ENCODE data around the gene CELA2A. TPM values are rescaled to one million over a fixed set of nuclear protein-coding genes. Genes with fewer than 3 reads are reported as not detected.

CELA2A gene
- total RNA-seq, 1 experiment from 2014 or later, result not detected

GRCh38 chr1:15449567-15449966 is 7.0 kb upstream of the CELA2A start:
- no peak overlapping the region for H3K4me3 ChIP-seq
- TF ChIP-seq, protein P1, sequence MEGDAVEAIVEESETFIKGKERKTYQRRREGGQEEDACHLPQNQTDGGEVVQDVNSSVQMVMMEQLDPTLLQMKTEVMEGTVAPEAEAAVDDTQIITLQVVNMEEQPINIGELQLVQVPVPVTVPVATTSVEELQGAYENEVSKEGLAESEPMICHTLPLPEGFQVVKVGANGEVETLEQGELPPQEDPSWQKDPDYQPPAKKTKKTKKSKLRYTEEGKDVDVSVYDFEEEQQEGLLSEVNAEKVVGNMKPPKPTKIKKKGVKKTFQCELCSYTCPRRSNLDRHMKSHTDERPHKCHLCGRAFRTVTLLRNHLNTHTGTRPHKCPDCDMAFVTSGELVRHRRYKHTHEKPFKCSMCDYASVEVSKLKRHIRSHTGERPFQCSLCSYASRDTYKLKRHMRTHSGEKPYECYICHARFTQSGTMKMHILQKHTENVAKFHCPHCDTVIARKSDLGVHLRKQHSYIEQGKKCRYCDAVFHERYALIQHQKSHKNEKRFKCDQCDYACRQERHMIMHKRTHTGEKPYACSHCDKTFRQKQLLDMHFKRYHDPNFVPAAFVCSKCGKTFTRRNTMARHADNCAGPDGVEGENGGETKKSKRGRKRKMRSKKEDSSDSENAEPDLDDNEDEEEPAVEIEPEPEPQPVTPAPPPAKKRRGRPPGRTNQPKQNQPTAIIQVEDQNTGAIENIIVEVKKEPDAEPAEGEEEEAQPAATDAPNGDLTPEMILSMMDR (conservative IDR thresholded peaks at IDR 0.05), result no peak
- no peak for TF ChIP-seq EZH2 (IDR thresholded peaks at IDR 0.05; ENCODE audit: low read depth)
- no peaks in the 10 kb centered on the region for H3K36me3 ChIP-seq (ENCODE audit: low read depth)
- intact Hi-C loops (cut with micrococcal nuclease; ENCODE audit: unreplicated experiment), result no loop called here
- no peaks in the 10 kb centered on the region for H3K79me2 ChIP-seq (ENCODE audit: low read depth)
- 0 out of 2 replicates have a peak, but pooled peaks cover 4% of the 10 kb centered on the region for H3K4me1 ChIP-seq (replicated peaks; ENCODE audit: insufficient read depth)
- no TSS peak for BruUV-seq (replicated peaks)
- no peaks in the 10 kb centered on the region for H3K9me2 ChIP-seq (ENCODE audit: insufficient read depth)
- no peaks in the 10 kb centered on the region for H3K9me3 ChIP-seq (ENCODE audit: insufficient read depth, low read depth)
- no peak for DNase-seq
- POLR2A ChIA-PET (ENCODE audit: unreplicated experiment), result interaction anchor here (0.7 kb wide), 1 partner anchor 244 kb away, joined by 3 read pairs; no protein-coding TSS in a partner anchor
- H4K20me1 ChIP-seq (ENCODE audit: insufficient read depth), result no peaks in the 10 kb centered on the region
- H3K27me3 ChIP-seq (ENCODE audit: insufficient read depth, low read depth), result no peaks in the 10 kb centered on the region
- no peak overlapping the region for H2AFZ ChIP-seq
- no peak overlapping the region for H3K27ac ChIP-seq
- H3K4me2 ChIP-seq, result no peak overlapping the region
- peaks cover 6% of the 10 kb centered on the region; the same call in 1 of the 2 replicates for H3F3A ChIP-seq (ENCODE audit: insufficient read depth, low read depth)
- CTCF ChIA-PET, result no interaction called here

DNA sequence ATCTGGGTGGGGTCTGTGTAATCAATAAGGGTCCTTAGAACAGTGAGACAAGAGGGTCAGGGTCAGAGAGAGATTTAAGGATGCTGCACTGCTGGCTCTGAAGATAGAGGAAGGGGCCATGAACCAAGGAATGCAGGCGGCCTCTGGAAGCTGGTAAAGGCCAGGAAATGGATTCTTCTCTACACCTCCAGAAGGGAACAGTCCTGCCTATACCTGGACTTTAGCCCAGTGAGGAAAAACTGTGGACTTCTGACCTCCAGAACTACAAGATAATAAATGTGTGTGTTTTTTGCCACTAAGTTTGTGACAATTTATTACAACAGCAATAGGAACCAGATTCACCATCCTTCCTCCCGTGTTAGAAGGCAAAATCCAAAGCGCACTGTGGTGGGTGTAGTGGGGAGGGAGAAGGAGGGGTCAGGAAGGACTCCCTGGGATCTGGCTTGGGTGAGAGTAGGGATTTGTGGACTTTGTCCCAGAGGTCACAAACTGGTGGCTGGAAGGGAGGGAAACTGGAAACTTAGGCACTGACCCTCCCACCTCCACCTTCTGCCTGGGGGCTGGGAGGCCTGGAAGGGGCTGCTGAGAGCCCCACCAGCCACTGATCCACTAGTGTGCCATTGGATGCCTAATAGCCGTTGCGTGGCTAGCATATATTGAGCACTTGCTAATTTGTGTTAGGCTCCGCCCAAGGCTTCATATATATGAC is 5.4 kb upstream of the CELA2A start:
- H3K9me3 ChIP-seq (ENCODE audit: insufficient read depth, low read depth), result no peaks in the 10 kb centered on the region
- H3K4me2 ChIP-seq, result no peak overlapping the region
- H3K9me2 ChIP-seq (ENCODE audit: insufficient read depth), result no peaks in the 10 kb centered on the region
- no peak overlapping the region for H3K27ac ChIP-seq
- DNase-seq, result no peak
- no peaks in the 10 kb centered on the region for H3K36me3 ChIP-seq (ENCODE audit: low read depth)
- POLR2A ChIA-PET (ENCODE audit: unreplicated experiment), result no interaction called here
- intact Hi-C loops (cut with micrococcal nuclease; ENCODE audit: unreplicated experiment), result no loop called here
- H3K4me3 ChIP-seq, result no peak overlapping the region
- H3K4me1 ChIP-seq (replicated peaks; ENCODE audit: insufficient read depth), result 0 out of 2 replicates have a peak, but pooled peaks cover 4% of the 10 kb centered on the region
- CTCF ChIA-PET, result no interaction called here
- no peaks in the 10 kb centered on the region for H3K79me2 ChIP-seq (ENCODE audit: low read depth)
- peaks cover 6% of the 10 kb centered on the region; the same call in 1 of the 2 replicates for H3F3A ChIP-seq (ENCODE audit: insufficient read depth, low read depth)
- no peak for TF ChIP-seq EZH2 (IDR thresholded peaks at IDR 0.05; ENCODE audit: low read depth)
- TF ChIP-seq, protein P1 (conservative IDR thresholded peaks at IDR 0.05), result no peak
- BruUV-seq (replicated peaks), result no TSS peak
- H4K20me1 ChIP-seq (ENCODE audit: insufficient read depth), result no peaks in the 10 kb centered on the region
- H3K27me3 ChIP-seq (ENCODE audit: insufficient read depth, low read depth), result no peaks in the 10 kb centered on the region
- H2AFZ ChIP-seq, result no peak overlapping the region

DNA sequence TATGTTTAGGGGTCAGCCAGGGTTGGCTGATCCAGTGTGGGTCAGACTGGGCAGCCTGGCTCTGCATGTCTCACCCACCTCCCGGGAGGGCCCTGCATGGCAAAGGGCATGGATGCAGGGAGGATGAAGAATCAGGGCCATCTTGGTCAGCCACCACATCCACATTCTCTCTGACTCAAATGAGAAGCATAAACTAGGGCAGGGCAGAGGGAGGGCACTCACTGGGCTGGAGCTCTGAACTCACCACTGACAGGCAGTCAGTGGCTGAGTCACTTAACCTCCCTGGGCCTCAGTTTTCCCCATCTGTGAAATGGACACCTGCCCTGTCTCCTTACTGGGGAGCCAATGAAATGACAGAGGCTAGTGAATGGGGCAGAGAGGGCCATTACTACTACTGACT is 4.3 kb upstream of the CELA2A start:
- intact Hi-C loops (cut with micrococcal nuclease; ENCODE audit: unreplicated experiment), result no loop called here
- Histone ChIP-seq H4K20me1 (ENCODE audit: insufficient read depth) (no peaks in the 10 kb centered on the region), H3K79me2 (ENCODE audit: low read depth) (no peaks in the 10 kb centered on the region), H3K9me3 (ENCODE audit: insufficient read depth, low read depth) (no peaks in the 10 kb centered on the region), H3K27ac (no peak overlapping the region), H3K9me2 (ENCODE audit: insufficient read depth) (no peaks in the 10 kb centered on the region), H3K4me2 (no peak overlapping the region), H3K27me3 (ENCODE audit: insufficient read depth, low read depth) (no peaks in the 10 kb centered on the region), H2AFZ (no peak overlapping the region), H3F3A (ENCODE audit: insufficient read depth, low read depth) (peaks cover 6% of the 10 kb centered on the region; the same call in 1 of the 2 replicates), H3K36me3 (ENCODE audit: low read depth) (no peaks in the 10 kb centered on the region), H3K4me1 (replicated peaks; ENCODE audit: insufficient read depth) (0 out of 2 replicates have a peak, but pooled peaks cover 4% of the 10 kb centered on the region), H3K4me3 (no peak overlapping the region)
- no TSS peak for BruUV-seq (replicated peaks)
- DNase-seq, result no peak
- ChIA-PET CTCF (no interaction called here), POLR2A (ENCODE audit: unreplicated experiment) (no interaction called here)
- no peak for TF ChIP-seq EZH2 (IDR thresholded peaks at IDR 0.05; ENCODE audit: low read depth)
- TF ChIP-seq, protein P1 (conservative IDR thresholded peaks at IDR 0.05), result no peak

Measured in PC-9 (cell line).